ENCODE results near the gene OR8B8.

- TF ChIP-seq, protein P1, sequence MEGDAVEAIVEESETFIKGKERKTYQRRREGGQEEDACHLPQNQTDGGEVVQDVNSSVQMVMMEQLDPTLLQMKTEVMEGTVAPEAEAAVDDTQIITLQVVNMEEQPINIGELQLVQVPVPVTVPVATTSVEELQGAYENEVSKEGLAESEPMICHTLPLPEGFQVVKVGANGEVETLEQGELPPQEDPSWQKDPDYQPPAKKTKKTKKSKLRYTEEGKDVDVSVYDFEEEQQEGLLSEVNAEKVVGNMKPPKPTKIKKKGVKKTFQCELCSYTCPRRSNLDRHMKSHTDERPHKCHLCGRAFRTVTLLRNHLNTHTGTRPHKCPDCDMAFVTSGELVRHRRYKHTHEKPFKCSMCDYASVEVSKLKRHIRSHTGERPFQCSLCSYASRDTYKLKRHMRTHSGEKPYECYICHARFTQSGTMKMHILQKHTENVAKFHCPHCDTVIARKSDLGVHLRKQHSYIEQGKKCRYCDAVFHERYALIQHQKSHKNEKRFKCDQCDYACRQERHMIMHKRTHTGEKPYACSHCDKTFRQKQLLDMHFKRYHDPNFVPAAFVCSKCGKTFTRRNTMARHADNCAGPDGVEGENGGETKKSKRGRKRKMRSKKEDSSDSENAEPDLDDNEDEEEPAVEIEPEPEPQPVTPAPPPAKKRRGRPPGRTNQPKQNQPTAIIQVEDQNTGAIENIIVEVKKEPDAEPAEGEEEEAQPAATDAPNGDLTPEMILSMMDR (conservative IDR thresholded peaks at IDR 0.05; ENCODE audit: low read length) = no peak
- no peak for TF ChIP-seq EZH2phosphoT487 (IDR thresholded peaks at IDR 0.05; ENCODE audit: borderline replicate concordance, low read depth, low read length)
Measured at GRCh38 chr11:124445646-124446150, at the start of gene OR8B8.

All from OCI-LY7 (cell line).